NCI-H510A (cell line): Measurements from ENCODE around the gene E2F1.

Experiments used
- DNase-seq: peaks from one replicate; lab custom pipeline; 2025; lab: John Stamatoyannopoulos, UW

E2F1 gene

DNA sequence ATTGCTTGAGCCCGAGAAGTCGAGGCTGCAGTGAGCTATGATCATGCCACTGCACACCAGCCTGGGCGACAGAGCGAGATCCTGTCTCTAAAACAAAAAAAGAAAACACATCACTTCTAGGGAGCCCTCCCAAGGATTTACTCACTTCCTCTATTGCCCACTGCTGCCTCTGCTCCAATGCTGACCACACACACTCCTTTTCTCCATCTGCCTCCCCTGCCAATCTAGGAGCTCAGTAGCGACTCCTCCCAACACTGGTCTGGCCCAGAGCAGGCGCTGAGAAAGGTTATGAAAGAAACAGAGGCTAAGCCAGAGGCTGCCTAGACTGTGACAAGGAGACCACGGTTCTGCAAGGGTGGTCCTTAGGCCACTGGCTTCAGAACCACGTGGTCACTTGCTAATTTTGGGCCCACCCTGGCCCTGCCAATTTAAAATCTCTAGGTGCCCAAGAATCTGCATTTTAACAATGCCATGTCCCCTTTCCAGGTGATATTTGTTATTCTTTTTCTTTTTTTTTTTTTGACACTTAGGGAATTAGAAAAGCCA, 1.3 kb upstream of the E2F1 start:
- DNase-seq = no peak

DNA sequence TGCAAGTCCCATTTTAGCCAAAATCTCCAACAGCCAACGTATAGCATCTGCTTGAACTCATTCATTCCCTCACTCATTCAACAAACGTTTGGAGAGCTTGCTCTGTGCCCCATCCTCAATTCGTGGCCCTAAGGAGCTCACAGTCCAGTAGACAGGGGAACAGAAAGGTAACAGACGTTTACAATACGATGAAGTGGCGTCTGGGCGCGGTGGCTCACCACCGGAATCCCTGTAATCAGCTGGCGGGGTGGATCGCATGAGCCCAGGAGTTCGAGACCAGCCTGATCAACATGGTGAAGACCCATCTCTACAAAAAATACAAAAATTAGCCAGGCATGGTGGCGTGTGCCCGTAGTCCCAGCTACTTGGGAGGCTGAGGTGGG, 790 bp upstream of the E2F1 start:
- DNase-seq = no peak

DNA sequence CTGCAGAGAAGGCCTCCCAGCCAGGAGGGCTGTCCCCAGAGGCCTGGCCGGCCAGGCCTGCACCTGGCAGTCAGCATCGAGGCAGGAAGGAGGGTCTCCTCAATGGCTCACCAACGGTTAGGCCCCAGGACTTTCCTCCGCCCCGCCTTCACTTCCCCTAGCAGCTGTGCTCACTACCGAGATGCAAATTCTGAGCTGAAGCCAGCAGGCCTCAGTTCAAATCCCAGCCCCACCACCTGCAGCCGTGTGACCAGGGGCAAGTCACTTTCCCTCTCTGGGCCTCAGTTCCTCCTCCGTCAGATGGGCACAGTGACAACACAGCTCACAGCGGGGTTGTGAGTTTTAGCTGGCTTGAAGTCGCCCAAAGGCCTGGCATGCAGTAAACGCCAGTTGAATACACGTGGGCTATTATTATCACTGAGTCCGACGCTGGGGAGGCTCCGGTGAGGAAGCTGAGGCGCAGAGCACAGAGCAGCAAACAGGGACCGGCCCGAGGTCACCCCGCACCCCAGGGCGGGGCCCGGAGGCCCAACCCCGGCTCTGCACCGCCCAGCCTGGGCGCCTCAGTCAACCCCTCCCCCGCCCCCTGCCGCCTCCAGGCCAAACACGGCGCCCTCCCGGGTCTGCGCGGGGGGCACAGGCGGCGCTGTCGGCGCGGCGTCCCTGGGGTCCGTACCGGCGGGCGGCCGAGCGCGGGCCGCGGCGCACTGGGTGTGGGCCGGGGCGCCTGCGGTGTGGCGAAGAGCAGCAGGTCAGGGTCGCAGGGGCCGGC, 671 bp downstream of the E2F1 start:
- DNase-seq = peak; percentile 51

DNA sequence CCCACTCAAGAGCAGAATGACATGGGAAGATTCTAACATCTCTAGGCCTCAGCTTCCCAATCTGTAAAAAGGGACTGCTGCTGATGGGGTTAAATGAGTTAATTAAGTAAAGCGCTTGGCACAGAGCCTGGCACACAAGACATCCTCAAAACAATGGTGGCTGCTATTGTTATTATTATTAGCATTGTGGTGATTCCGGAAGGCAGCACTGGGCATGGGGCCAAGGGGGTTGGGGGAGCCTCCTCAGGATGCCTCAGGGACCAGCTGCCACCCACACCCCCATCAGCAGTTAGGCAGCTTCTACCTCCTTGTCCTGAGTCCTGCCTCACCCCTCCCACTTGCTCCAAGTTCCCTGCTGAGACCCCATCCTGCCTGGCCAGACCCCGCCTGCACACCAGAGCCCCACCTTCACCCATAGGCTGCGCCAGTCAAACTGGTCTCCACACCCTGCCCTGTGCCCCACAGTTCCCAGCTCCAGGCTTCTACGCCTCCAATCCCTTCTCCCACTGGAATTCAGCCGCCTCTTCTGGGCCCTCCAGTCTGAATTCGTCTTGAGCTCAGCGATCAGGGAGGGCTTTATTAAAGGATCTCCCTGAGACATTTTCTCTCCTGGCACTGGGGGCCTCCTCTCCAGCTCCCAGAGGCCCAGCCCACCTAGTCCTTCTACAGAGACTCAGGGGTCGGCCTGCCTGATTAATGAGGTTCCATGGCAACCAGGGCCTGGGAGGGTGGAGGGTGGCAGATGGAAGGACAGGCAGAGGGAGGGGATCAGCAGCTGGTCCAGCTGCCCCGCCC, 1.5 kb downstream of the E2F1 start:
- no peak for DNase-seq

DNA sequence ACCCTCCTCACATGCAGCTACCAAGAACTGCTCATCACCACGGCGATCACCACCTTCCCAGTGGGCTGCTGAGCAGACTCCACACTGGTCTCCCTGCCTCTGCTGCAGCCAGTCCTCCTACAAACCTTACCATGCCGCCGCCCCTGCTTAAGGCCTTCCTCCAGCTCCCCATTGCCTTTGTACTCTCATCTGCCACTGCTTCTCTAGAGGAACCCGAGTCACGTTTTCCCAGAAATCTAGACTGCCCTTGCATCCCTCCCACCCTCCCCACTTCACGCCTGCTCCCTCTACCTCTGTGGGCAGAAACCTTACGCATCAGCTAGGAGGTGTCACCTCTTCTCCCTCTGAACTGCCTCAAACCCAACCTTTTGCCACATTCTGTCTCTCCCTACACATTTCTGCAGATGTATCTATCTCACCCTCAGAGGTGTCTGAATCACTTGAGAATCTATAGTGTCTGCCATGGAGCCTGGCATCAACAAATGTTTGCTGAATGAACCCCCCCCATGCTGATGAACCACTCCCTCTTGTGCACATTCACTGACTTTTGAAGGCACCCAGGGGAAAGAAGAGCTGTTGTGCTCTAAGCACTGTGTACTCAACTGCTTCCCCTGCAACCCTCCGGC, 4.3 kb downstream of the E2F1 start:
- DNase-seq = no peak

DNA sequence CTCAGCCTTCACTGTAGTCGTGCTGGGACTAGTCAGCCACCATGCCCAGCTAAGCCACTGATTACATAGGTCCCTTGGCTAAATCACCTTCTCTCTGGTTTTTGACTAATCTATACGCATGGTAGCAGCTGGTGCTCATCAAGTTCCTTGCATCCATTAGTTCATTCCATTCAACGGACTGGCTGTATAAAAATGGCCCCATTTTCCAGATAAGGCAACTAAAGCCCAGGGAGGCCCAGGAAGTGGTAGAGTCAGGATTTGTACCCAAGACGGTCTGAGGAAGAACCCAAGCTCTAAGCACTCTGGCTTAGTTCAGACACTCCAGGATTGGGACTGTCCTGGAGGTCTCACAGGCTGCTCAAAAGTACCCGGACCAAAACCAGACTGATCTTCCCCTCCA, 4.9 kb downstream of the E2F1 start:
- DNase-seq = no peak

DNA sequence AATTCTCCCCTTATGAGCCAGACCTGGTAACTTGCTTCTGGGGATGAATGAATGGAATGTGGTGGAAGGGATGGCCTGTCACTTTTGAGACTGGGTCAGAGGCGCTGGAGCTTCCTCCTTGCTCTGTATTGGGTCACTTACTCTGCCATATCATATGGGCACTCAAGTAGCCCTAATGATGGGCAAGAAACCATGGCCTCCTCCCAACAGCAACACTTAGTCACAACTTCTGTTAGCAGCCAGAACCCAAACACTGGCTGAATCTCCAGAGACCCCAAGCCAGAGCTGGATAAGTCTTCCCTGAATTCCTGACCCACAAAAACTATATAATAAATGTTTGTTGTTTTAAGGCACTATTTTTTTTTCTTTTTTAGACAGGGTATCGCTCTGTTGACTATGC, 5.5 kb downstream of the E2F1 start:
- no peak for DNase-seq

DNA sequence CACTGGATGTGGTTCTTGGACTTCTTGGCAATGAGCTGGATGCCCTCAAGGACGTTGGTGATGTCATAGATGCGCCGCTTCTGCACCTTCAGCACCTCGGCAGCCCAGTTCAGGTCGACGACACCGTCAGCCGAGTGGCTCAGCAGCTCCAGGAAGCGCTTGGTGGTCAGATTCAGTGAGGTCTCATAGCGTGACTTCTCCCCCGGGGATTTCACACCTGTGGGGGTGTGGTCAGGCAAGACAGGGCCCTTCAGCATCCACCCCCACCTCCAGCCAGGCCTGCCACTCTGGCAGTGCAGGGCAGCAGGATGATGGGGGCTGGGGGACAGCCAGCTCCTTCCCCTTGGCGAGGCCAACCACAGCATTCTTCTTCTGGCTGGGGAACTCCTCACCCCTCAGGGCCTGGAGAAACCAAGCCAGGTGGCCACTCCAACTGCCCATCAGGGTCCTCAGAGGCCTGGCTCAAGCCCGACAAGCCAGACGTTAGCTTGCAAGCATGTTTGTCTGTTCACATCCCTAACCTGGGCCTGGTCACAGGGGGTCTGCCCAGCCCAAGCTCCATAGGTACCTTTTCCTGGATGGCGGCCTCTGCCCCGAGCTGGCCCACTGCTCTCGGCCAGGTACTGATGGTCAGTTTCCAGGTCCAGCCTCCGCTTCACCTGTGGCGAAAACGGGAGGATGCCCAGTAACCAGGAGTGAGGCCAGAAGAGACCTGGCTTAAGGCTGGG, 6.3 kb downstream of the E2F1 start:
- no peak for DNase-seq

DNA sequence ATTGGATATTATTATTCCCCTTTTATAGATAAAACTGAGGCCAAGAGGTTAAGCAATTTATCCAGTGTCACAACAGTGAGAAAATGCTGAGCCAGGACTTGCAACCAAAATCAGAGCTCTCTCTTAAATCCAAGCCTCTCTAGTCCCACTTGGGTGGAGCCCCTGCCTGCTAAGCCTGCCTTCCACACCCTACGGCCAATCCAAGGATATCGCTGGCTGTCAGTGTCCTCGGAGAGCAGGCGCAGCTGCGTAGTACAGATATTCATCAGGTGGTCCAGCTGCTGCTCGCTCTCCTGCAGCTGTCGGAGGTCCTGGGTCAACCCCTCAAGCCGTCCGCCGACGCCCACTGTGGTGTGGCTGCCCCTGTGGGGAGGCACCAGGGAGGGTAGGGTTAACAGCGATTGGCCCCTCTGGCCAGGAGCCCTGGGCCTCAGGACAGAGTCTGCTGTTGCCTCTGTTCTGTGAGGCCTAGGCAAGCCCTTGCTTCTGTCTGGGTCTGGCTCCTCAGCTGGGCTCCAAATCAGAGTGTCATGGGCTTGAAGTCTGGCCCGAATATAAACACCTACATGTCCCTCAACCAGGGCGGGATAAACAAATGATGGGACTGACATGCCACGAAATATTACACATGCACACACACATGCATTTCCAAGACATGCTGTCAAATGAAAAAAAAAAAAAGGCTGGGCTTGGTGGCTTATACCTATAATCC, 8.0 kb downstream of the E2F1 start:
- DNase-seq = no peak

DNA sequence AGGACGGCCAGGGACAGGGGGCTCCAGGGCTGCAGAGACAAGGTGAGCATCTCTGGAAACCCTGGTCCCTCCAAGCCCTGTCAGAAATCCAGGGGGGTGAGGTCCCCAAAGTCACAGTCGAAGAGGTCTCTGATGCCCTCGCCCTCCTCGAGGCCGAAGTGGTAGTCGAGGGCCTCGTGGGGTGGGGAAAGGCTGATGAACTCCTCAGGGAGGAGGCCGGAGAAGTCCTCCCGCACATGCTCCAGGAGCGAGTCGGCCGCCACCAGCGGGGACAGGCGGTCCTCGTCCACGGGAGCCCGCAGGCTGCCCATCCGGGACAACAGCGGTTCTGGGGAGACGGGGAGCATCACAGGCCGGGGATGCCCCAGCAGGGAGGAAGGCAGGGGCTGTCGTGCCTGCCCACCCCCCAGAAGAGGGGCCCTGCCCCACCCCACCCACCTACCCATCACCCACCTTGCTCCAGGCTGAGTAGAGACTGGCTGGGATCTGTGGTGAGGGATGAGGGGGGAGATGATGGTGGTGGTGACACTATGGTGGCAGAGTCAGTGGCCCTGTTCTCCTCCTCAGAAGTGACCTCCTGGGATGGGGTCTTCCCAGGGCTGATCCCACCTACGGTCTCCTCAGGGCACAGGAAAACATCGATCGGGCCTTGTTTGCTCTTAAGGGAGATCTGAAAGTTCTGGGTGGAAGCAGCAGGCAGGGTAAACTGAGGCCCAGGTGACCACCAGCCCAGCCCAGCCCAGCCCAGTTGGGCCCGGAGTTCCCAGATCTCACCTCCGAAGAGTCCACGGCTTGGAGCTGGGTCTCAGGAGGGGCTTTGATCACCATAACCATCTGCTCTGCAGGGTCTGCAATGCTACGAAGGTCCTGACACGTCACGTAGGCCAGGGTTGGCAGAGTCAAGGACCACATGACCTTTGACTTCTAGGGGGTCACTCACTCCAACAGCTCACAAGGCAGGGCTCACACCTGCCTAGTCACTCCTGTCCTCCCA, 9.2 kb downstream of the E2F1 start:
- DNase-seq = no peak

DNA sequence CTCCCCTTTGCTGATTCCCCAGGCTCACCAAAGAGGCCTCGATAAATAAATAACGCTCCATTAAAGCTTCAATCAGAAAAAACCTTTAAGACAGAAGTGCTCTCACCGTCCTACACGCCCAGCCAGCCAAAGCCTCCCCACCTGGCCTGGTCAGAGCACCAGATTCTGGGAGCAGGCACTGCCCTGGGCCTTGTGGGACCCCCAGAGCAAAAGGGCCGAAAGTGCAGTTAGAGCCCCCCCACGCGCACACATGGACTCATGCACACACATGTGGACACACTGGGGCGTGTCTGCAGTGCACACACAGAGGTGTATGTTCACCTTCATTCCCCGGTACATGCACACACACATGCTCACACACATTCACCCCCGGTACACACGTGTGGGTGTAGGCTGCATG, 10.1 kb downstream of the E2F1 start:
- no peak for DNase-seq

DNA sequence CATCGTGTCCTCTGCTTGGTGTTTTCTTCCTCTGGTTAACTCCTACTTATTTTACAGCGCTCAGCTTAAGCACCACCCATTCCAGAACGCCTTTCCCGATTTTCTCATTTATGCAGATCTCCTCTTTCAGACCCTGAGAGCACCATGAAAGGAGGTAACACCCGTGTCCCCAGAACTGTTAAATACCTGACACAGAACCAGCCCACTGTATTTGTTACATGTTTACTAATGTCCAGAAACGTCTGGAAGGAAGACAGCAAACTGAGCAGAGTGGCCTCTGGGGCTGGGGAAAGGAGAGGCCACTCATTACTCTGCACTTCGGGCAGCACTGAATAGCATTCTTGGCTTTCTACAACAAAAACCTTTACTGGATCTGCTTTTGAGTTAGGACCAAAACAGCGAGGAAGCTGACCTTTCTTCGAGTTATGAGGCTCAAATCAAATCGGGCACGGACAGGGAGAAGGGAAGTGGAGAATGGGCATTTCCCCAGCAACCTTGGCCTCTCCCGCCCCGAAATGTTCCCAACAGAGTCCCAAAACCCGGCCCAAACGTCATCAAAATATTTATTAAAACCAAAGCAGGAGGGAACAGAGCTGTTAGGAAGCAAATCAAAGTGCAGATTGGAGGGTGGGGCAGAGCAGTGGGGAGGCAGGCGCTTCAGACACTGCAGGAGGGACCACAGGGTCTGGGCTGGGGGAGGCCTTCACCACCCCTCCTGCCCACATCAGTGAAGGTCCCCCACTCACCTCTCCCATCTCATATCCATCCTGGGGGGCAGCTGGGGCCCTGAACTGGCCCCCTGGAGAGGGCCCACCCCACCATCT, 10.8 kb downstream of the E2F1 start:
- DNase-seq = no peak

DNA sequence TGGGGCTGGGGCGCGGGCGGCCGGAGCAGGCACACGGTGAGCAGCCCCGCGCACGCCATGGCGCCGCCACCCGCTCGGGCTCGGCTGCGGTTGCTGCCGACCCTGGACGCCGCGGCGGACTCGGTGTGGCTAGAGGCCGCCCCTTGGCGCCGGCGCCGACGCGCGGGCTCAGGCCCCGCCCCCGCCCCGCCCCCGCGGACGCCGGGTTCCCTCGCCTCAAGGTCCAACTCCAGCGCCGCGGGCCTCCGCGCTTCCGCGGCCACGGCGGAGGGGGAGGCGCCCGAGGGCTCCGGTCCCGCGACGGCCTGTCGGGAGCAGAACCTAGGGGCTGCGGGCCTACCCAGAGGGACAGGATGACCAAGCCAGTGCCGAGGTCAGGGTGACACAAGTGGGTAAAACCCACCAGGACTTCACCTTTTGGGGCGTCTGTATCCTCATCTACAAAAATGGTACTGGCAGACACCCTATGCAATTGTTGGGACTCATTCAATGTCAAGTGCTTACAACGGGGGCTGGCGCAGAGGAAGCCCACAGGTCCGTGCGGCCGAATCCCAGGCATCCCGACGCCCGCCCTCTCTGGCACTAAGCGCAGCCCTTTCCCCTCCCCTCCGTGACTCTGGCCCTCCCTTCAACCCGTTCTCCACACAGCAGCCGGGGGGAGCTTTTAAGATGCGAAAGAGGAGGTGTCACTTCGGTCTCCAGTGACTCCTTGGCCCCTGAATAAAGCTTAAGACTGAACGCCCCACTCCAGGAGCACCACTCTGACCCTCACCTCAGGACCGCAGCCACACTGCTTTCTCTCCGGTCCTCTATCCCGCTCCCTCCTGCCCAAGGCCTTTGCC, 11.7 kb downstream of the E2F1 start, which contains the start of gene NECAB3:
TSS of gene NECAB3 (minus strand) at position 135 of the 842 bp plus-strand sequence. CDS start at position 59, 76 bp downstream.
- peak; percentile 59 for DNase-seq

DNA sequence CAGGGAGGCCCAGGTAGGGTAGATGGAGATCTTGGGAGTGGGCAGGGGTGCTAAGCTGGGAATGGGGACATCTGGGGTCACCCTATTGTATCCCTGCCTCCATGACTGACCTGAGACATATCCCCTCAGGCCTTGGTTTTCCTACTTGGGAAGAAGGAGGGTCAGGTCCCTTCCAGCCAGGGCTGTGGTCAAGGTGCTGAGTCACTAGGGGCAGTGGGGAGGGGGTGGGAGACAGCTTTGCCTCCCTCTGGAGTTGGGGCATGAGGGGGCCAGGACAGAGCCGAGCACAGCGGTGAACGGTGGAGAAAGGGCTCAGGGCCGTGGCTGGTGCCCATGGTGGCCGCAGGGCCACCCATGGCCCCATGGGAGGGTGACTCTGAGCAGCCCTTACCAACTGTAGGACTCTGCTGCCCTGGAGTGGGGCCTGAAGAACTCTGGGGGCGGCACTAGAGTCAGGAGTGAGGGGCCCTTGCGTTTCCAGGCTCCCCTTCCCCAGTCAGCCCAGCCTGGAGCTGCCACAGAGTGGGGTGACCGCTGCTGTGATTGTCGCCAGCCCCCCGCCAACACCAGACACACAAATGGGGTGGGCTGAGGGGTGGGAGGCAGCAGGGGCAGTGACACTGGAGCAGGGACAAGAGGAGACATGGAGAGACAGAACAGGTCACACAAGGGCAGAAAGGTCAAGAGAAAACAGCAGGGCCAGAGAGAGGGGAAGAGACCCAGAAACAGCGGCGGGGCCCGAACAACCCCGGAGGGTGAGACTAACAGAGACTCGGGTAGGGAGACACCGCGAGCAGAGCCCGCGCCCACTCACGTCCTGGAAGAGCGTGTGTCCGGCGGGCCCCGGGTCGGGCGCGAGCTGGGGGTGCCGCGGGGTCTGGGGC, 12.5 kb downstream of the E2F1 start:
- DNase-seq = no peak

DNA sequence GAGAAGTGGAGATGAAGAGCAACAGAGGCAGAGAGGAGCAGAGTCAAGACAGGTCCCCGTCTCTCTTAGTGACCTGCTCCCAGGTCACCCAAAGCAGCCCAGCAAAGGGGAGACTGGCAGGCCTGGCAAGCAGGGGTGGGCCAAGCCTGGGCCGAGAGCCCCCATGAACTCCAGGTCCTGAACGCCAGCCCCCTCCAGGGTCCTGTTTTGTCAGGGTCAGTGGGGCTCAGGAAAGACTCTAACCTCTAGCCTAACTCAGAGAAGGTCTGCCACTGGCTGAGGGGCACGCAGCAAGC, 13.1 kb downstream of the E2F1 start:
- DNase-seq = no peak

DNA sequence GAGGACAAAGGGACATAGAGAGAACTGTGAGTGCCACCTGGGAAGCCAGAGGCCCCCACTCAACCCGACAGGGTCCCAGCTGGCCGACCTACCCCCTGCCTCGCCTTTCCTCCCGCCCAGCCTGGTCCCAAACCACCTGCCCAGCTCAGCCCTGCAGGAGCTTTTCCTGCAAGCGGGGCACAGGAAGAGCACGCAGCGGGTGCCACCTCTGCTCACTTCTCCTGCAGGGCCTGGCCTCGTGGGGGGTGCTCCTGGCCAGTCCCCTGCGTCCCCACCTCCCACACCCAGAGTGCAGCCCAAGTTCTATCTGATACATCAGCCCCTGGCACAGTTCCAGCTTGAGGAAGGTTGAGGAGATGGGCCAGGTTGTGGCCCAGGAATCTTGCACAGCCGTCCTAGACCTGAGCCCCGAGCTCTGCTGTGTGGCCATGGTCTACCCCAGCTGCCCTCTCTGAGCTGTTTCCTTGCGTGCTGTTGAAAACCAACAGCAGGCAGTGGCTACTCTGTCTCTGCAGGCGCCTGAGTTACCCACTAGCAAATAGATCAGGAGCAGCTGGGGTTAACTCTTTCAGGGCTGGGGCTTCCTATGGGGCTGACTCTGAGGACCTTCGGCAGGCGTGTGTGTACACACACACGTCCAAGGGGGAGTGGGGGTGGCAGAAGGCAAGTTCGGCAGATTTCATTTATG, 13.6 kb downstream of the E2F1 start:
- DNase-seq = no peak
